Endothelial cell of umbilical vein (primary cell): Measurements from ENCODE around the gene MCF2L. TPM values are rescaled to one million over a fixed set of nuclear protein-coding genes. Genes with fewer than 3 reads are reported as not detected.

ENCODE experiments used
- BruUV-seq: library from RNA; stranded (reverse); fragments of 400-500 nt; replicated peaks from 2 replicates; lab custom pipeline; 2021; lab: Mats Ljungman, UMichigan
- CTCF ChIA-PET: fragments of 300-600, 350-600 bp; sonication (Branson Sonifier 250); formaldehyde crosslinking; loops from one replicate; lab custom pipeline; 2021; ENCODE audit warnings: antibody characterized with exemption, inconsistent platforms; lab: Charles Lee
- POLR2A ChIA-PET: fragments of 300-600, 350-600 bp; sonication (Branson Sonifier 250); formaldehyde crosslinking; loops from one replicate; lab custom pipeline; 2021; ENCODE audit warnings: antibody characterized with exemption, inconsistent platforms; lab: Charles Lee
- DNase-seq: peaks from one replicate; pipeline ENCODE4 v3.0.0-alpha.2; 2011; ENCODE audit warnings: low read depth, low spot score
- FAIRE-seq: peaks from 2 replicates; lab custom pipeline; 2011; peaks lifted over from hg19 to GRCh38; lab: Jason Lieb, UNC
- H2AFZ ChIP-seq: 2 replicates; pipeline ENCODE4 v1.6.0; 2012; ENCODE audit warnings: low read depth, low read length, control low read depth, inconsistent platforms
- H3K27ac ChIP-seq: 2 replicates; pipeline ENCODE4 v1.5.1; 2011; ENCODE audit warnings: low read depth, mild to moderate bottlenecking, control low read depth, low read length, moderate library complexity; ENCODE audit not compliant: insufficient read depth
- H3K27me3 ChIP-seq, 2 experiments: 2 replicates each; pipeline versions ENCODE4 v1.6.0 to v1.6.1; 2011; ENCODE audit warnings: low read length in 2 of 2, mixed read lengths in 1 of 2; ENCODE audit not compliant: control insufficient read depth in 2 of 2, insufficient read depth in 2 of 2
- H3K36me3 ChIP-seq, 2 experiments: 2 replicates in 1 of 2; 3 replicates in 1 of 2; pipeline ENCODE4 v1.5.1; 2011; ENCODE audit warnings: low read length in 2 of 2, mild to moderate bottlenecking in 1 of 2, moderate library complexity in 1 of 2; ENCODE audit not compliant: control insufficient read depth in 2 of 2, insufficient read depth in 2 of 2; ENCODE audit errors: extremely low read depth in 1 of 2
- H3K4me1 ChIP-seq: 3 replicates; pipeline ENCODE4 v1.5.1; 2011; ENCODE audit warnings: mild to moderate bottlenecking, low read length; ENCODE audit not compliant: control insufficient read depth, insufficient read depth; ENCODE audit errors: extremely low read depth
- H3K4me2 ChIP-seq: 2 replicates; pipeline ENCODE4 v1.6.1; 2011; ENCODE audit warnings: low read length, control low read depth, mixed read lengths; ENCODE audit not compliant: insufficient read depth
- H3K4me3 ChIP-seq, 3 experiments: fragments of 200-600 bp in 1 of 3; sonication (generic), shearing (Covaris generic) in 1 of 3; replicated peaks in 1 of 3; 2 replicates each; pipeline ENCODE4 v1.5.1; 2011 to 2016; ENCODE audit warnings: control low read depth in 3 of 3, low read length in 3 of 3, mild to moderate bottlenecking in 2 of 3, inconsistent platforms in 1 of 3, low read depth in 1 of 3, moderate library complexity in 1 of 3; ENCODE audit not compliant: insufficient read depth in 1 of 3
- H3K79me2 ChIP-seq: 2 replicates; pipeline ENCODE4 v1.6.0; 2012; ENCODE audit warnings: low read length, inconsistent platforms; ENCODE audit not compliant: control insufficient read depth, insufficient read depth
- H3K9ac ChIP-seq: replicated peaks from 2 replicates; pipeline ENCODE3; 2011; ENCODE audit warnings: low read length, control low read depth; ENCODE audit not compliant: insufficient read depth; ENCODE audit errors: extremely low read depth
- H3K9me1 ChIP-seq: replicated peaks from 3 replicates; pipeline ENCODE4 v1.6.0; 2011; ENCODE audit warnings: mild to moderate bottlenecking, low read length; ENCODE audit not compliant: control insufficient read depth, insufficient read depth; ENCODE audit errors: extremely low read depth
- H3K9me3 ChIP-seq: replicated peaks from 2 replicates; pipeline ENCODE4 v1.5.1; 2012; ENCODE audit warnings: low read length, inconsistent platforms; ENCODE audit not compliant: control insufficient read depth, insufficient read depth
- H4K20me1 ChIP-seq: replicated peaks from 2 replicates; pipeline ENCODE3; 2011; ENCODE audit warnings: mild to moderate bottlenecking, low read length; ENCODE audit not compliant: control insufficient read depth, insufficient read depth; ENCODE audit errors: extremely low read depth
- FOS ChIP-seq: IDR thresholded peaks from 2 replicates; pipeline ENCODE4 v1.6.1; 2011; ENCODE audit warnings: mild to moderate bottlenecking, low read length, moderate library complexity, borderline replicate concordance; ENCODE audit not compliant: insufficient read depth
- JUN ChIP-seq: IDR thresholded peaks from 2 replicates; pipeline ENCODE4 v1.6.1; 2011; ENCODE audit warnings: borderline replicate concordance, low read depth; ENCODE audit not compliant: insufficient read length, insufficient read depth
- MYC ChIP-seq: IDR thresholded peaks from one replicate; pipeline ENCODE4 v1.6.1; 2011; ENCODE audit warnings: mild to moderate bottlenecking, low read depth, low read length
- POLR2A ChIP-seq: IDR thresholded peaks from 2 replicates; pipeline ENCODE4 v1.6.1; 2012; ENCODE audit warnings: low read depth, mild to moderate bottlenecking, control low read depth, low read length
- POLR2AphosphoS5 ChIP-seq: IDR thresholded peaks from 2 replicates; pipeline ENCODE4 v1.6.1; 2012; ENCODE audit warnings: low read depth, mild to moderate bottlenecking, control low read depth, low read length, moderate library complexity; ENCODE audit not compliant: insufficient read depth
- dilution Hi-C: fragments of 300-500 bp; cut with MboI; formaldehyde crosslinking; loops from one replicate; pipeline ENCODE4 v1.15.0; 2019; ENCODE audit warnings: low sequenced_read_pairs; ENCODE audit not compliant: extremely low pct_ligation_motif_present
- intact Hi-C: fragments of 100-400 bp; cut with micrococcal nuclease; formaldehyde crosslinking; loops from one replicate; pipeline ENCODE4 v1.10.0; 2022
- polyA plus RNA-seq, 4 experiments: library from polyadenylated mRNA; depleted of rRNA in 3 of 4; stranded (reverse) in 3 of 4; unstranded in 1 of 4; fragments of >200 nt; gene quantifications; 2 replicates each; pipeline versions ENCODE4 v1.2.1 to v1.2.3, GENCODE V29; 2011 to 2012; ENCODE audit warnings: missing spikeins in 1 of 4
- total RNA-seq: library from RNA; stranded (reverse); gene quantifications from 2 replicates; pipeline ENCODE4 v1.2.3, GENCODE V29; 2021
- TF ChIP-seq, protein P1 (sequence below), 2 donors: IDR thresholded peaks; 1 replicate in 1 of 2; 2 replicates in 1 of 2; pipeline ENCODE4 v1.5.1; 2011; ENCODE audit warnings: low read length in 2 of 2, mild to moderate bottlenecking in 2 of 2, moderate library complexity in 2 of 2, control low read depth in 1 of 2, inconsistent platforms in 1 of 2, low read depth in 1 of 2; ENCODE audit not compliant: insufficient read depth in 1 of 2; ENCODE audit errors: extremely low read depth in 1 of 2
- TF ChIP-seq, protein P2 (sequence below): IDR thresholded peaks from 2 replicates; pipeline ENCODE4 v1.6.1; 2011; ENCODE audit not compliant: insufficient read depth, insufficient read length

MCF2L gene
- total and polyA plus RNA-seq, 2 donors (not counting 3 experiments of a cell fraction or from before 2014, with no cell fraction given), result 0.33 to 0.58 TPM

DNA sequence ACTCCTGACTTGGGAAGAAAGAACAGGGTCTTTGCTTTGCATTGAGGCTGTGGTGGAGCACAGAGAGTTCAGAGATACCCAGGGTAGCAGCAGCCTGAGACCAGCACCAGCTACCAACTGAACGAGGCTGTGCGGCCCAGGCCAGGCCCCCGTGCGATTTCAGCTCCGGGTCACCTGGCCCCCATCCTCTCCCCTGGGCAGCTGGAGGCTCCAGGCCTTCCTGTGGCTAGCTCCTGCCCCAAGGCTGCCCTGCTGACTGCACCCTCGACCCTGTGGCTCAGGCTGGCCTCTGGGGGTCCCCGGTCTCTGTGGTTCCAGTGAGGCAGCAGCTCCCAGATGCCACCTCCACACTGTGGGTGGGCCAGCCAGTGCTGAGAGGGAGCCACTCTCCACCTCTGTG is 52.8 kb downstream of the MCF2L start:
- H3K27ac ChIP-seq, result no peak overlapping the region
- BruUV-seq, result no TSS peak
- ChIA-PET CTCF (interaction anchor here (0.8 to 0.9 kb wide), 2 partner anchors 8 to 13 kb away, joined by 3 read pairs; no protein-coding TSS in a partner anchor), POLR2A (no interaction called here)
- no peaks in the 10 kb centered on the region for H3K27me3 ChIP-seq
- H2AFZ ChIP-seq, result no peak overlapping the region
- H3K4me1 ChIP-seq, result peaks cover 11% of the 10 kb centered on the region
- no peak for FAIRE-seq
- intact Hi-C loops (loop anchor here (10.0 kb wide), 1 partner anchor 387 kb away; no protein-coding TSS in a partner anchor), dilution Hi-C loops (no loop called here)
- no peaks in the 10 kb centered on the region for H4K20me1 ChIP-seq
- TF ChIP-seq, protein P1, sequence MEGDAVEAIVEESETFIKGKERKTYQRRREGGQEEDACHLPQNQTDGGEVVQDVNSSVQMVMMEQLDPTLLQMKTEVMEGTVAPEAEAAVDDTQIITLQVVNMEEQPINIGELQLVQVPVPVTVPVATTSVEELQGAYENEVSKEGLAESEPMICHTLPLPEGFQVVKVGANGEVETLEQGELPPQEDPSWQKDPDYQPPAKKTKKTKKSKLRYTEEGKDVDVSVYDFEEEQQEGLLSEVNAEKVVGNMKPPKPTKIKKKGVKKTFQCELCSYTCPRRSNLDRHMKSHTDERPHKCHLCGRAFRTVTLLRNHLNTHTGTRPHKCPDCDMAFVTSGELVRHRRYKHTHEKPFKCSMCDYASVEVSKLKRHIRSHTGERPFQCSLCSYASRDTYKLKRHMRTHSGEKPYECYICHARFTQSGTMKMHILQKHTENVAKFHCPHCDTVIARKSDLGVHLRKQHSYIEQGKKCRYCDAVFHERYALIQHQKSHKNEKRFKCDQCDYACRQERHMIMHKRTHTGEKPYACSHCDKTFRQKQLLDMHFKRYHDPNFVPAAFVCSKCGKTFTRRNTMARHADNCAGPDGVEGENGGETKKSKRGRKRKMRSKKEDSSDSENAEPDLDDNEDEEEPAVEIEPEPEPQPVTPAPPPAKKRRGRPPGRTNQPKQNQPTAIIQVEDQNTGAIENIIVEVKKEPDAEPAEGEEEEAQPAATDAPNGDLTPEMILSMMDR (IDR thresholded peaks at IDR 0.05; ENCODE audit: extremely low read depth in 1 of 2, insufficient read depth in 1 of 2, low read depth in 1 of 2, low read length in 2 of 2), result no peak
- TF ChIP-seq JUN (no peak), FOS (no peak), MYC (no peak), POLR2AphosphoS5 (no peak), POLR2A (no peak)
- TF ChIP-seq, protein P2, sequence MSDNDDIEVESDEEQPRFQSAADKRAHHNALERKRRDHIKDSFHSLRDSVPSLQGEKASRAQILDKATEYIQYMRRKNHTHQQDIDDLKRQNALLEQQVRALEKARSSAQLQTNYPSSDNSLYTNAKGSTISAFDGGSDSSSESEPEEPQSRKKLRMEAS, result no peak
- H3K36me3 ChIP-seq, result no peaks in the 10 kb centered on the region
- H3K9me1 ChIP-seq, result no peaks in the 10 kb centered on the region
- no peak overlapping the region for H3K9ac ChIP-seq
- no peak overlapping the region for H3K4me2 ChIP-seq
- H3K4me3 ChIP-seq, result no peak overlapping the region
- DNase-seq, result no peak
- no peaks in the 10 kb centered on the region for H3K79me2 ChIP-seq
- no peaks in the 10 kb centered on the region for H3K9me3 ChIP-seq
